NCI-H2196 (cell line): ENCODE results near the gene STUB1.

Experiments used
- DNase-seq: peaks from one replicate; lab custom pipeline; 2025; ENCODE audit not compliant: unreplicated experiment; lab: John Stamatoyannopoulos, UW

The STUB1 gene

GRCh38 chr16:643050-643368, 37.2 kb upstream of the STUB1 start:
- no peak for DNase-seq

DNA sequence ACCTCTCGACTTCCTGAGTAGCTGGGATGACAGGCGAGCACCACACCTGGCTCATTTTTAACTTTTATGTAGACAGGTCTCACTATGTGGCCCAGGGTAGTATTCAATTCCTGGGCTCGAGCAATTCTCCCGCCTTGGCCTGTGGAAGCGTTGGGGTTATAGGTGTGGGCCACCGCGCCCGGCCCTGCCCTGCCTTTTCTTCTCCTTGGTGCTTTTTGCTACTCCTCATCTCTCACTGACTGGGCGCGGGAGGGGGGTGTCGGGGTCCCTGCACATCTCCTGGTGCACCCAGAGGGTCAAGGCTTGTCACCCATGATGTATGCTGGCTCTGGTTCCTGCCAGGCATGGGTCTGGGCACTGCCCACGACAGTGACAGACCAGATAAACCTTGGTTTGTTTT, 35.7 kb upstream of the STUB1 start:
- no peak for DNase-seq

GRCh38 chr16:645852-646678, 34.1 kb upstream of the STUB1 start:
- DNase-seq: no peak

- no peak for DNase-seq
Observed at GRCh38 chr16:646679-647172, 33.5 kb upstream of the STUB1 start.

DNA sequence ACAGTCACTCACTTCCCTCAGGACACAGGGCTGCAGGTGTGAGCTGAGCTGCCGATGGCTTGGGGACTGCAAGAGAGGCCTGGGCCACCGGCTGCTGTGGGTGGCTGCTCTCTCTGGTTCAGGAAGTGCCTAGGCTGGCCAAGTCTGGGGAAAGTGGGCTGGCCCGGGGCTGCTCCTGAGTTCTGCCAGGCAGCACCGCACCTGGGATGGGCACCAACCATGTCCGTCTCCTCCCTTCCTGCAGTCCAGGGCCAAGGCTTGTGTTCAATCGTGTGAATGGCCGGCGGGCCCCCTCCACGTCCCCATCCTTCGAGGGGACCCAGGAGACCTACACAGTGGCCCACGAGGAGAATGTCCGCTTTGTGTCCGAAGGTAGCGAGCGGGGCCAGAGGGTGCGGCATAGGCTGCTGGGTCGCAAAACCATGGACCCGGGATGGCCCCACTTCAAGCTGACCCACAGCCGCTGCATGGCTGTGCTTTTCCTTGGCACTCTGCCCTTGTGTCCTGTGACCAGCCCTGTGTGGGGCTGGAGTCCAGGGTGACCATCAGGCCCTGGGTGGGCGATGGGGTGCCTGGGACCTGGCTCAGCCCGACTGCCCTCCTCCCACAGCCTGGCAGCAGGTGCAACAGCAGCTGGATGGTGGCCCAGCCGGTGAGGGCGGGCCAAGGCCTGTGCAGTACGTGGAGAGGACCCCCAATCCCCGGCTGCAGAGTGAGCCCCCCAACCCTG, 32.9 kb upstream of the STUB1 start:
- no peak for DNase-seq

GRCh38 chr16:648071-648780, 32.0 kb upstream of the STUB1 start:
- DNase-seq: peak; percentile 76

GRCh38 chr16:648781-649589, 31.2 kb upstream of the STUB1 start, which contains the start of gene WDR90:
Gene WDR90, plus strand, starts transcription at chr16:649365. Its CDS starts 52 bp downstream, at chr16:649417.
- DNase-seq: peak; percentile 98

DNA sequence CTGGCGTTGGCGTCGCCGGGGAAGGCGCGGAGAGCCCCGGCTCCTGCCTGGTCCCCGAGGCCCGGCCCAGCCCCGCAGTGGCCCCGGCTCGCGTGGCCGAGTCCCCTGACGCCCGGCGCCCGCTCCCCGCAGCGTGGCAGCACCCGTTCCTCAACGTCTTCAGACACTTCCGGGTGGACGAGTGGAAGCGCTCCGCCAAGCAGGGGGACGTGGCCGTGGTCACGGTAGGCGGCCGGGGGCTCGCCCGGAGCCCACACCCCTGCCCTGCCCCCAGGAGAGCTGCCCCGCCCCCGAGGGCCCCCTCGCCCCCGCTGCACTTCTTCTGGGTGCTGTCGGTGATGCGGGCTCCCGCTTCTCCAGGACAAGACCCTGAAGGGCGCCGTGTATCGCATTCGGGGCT, 30.6 kb upstream of the STUB1 start:
- no peak for DNase-seq

- no peak for DNase-seq
Observed at GRCh38 chr16:651844-652243, 28.4 kb upstream of the STUB1 start.

DNA sequence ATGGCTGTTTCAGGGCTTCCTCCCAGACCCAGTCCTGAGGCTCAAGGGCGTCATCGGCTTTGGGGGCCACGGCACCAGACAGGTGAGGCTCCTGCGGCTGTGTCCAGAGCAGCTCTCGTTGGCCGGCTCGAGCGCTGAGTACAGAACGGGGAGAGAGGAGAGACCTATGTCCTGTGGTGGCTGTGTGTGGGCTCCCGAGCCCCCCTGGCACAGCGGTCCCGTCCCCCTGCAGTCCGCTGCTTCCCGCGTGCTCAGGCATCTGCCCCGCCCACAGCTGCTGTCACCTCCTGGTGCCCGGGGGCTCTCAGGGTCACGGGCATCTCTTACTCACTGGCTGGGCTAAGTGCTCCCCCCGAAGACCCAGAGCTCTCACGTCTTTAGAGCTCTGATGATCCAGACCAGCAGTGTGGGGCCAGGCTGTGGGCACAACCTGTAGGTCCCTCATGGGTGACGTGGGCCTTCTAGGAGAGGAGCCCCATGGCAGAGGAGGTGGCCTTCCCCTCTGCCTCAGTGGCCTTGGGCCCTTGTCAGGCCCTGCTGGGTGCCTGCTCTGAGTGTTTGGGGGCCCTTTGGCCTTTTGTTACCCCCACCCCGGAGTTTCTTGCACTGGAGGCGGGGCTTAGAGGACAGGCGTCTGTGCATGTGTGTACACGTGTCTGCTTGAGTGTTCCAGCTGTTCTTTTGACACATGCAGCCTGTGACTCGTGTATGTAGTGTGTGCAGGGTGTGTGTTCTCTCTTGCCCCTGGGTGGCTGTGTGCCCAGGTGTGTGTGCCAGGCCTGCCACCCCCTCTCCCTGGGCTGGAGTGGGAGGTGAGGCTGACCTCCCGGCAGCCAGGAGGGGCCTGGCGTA, 27.5 kb upstream of the STUB1 start:
- no peak for DNase-seq

- DNase-seq: no peak
Observed at GRCh38 chr16:654034-654433, 26.2 kb upstream of the STUB1 start.

DNA sequence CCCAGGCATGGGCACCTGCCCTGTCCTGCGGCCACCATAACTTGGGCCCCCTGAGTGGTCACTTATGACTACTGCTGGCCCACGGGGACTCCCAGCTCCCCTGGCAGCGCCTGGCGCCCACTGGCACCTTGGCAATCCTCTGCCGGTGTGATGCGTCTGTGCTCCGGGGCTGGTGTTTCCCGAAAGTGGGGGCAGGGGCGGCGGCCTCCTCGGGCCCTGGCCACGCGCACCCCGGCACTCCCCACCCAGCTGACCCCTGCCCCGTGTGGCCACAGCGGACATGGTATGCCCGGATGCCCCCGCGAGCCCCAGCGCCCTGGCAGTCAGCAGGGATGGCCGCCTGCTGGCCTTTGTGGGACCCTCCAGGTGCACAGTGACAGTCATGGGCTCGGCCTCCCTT, 22.7 kb upstream of the STUB1 start:
- no peak for DNase-seq

DNA sequence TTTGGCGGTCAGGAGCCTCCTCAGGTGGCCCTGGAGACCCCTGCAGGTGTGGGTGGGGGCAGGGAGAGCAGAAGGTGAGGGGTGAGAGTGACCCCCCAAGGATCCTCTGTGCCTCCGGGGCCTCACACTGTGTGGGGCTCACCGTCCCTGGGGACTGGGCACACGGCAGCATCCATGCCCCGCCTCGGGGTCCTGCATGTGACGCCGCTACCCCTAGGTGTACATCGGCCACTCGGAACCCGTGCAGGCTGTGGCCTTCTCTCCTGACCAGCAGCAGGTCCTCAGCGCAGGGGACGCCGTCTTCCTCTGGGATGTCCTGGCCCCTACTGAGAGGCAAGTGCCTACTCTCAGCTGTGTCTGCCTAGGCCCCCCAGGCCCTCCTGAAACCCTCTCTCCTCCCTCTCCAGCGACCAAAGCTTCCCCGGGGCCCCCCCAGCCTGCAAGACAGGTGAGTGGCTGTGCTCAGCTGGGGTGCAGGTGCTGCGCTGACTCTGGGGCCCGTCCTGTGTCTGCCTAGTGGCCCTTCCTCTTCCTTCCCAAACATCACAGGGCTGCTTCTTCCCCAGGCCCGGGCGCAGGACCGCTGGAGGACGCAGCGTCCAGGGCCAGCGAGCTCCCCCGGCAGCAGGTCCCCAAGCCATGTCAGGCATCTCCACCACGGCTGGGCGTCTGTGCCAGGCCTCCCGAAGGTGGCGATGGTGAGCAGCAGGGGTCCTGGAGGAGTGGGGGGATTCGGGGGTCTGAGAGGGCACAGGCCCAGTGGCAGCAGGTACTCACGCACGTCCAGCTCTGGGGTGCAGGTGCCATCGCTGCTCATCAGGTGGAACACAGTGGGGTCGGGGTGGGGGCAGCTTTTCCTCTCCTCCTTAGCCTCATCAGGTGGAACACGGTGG, 21.3 kb upstream of the STUB1 start:
- no peak for DNase-seq

- DNase-seq: no peak
Observed at GRCh38 chr16:659618-660017, 20.6 kb upstream of the STUB1 start.

GRCh38 chr16:660132-660458, 20.1 kb upstream of the STUB1 start:
- DNase-seq: no peak

GRCh38 chr16:660459-661183, 19.6 kb upstream of the STUB1 start:
- DNase-seq: peak; percentile 96

- DNase-seq: no peak
Observed at GRCh38 chr16:661184-661821, 18.9 kb upstream of the STUB1 start.

DNA sequence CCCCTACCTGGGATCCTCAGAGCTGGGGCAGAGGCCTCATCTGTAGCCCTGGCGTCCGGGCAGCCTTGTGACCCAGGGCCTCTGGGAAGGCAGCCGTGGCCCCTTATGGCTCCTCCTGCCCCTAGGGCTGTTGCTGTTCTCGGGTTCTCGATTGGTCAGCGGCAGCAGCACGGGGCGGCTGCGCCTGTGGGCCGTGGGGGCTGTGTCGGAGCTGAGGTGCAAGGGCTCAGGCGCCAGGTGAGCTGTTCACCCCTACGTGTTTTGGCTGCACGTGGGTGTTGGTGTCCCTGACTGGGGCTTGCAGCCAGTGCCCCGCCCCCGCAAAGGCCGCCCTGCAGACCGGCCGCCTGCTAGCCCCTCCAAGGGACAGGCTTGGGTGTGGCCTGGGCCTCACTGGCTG, 18.1 kb upstream of the STUB1 start:
- no peak for DNase-seq
